Activated B cell treated with CpG ODN at 0.5 μM for 24 hours (primary cell): ENCODE measurements around the gene ELP4. TPM values are rescaled to one million over a fixed set of nuclear protein-coding genes. Genes with fewer than 3 reads are reported as not detected.
A peak's percentile ranks its signal among the peaks of the same experiment; 100 is the strongest.

ENCODE experiments used
- ATAC-seq: fragments of 200-7000 bp; cut with Tn5 transposase; one replicate; pipeline ENCODE4 v1.10.0; 2021; ENCODE audit warnings: low read depth, mild to moderate bottlenecking, moderate library complexity
- CTCF ChIA-PET: fragments of 350-600 bp; sonication (Branson Sonifier 250); formaldehyde crosslinking; loops from one replicate; lab custom pipeline; 2021; ENCODE audit warnings: antibody characterized with exemption; lab: Charles Lee
- POLR2A ChIA-PET: fragments of 350-600 bp; sonication (Branson Sonifier 250); formaldehyde crosslinking; loops from one replicate; lab custom pipeline; 2021; ENCODE audit warnings: antibody characterized with exemption; lab: Charles Lee
- DNase-seq: peaks from one replicate; pipeline ENCODE4 v3.0.0; 2022
- H3K27ac Mint-ChIP-seq: one replicate; pipeline ENCODE4 v1.8.0; 2020; ENCODE audit warnings: mixed read lengths
- H3K27me3 Mint-ChIP-seq: one replicate; pipeline ENCODE4 v1.8.0; 2021; ENCODE audit warnings: mixed read lengths
- H3K36me3 Mint-ChIP-seq: one replicate; pipeline ENCODE4 v1.8.0; 2021; ENCODE audit warnings: low read depth, mixed read lengths
- H3K4me1 Mint-ChIP-seq: one replicate; pipeline ENCODE4 v1.8.0; 2021; ENCODE audit warnings: mixed read lengths
- H3K4me3 Mint-ChIP-seq: one replicate; pipeline ENCODE4 v1.8.0; 2020; ENCODE audit warnings: mild to moderate bottlenecking, mixed read lengths
- H3K9me3 Mint-ChIP-seq: one replicate; pipeline ENCODE4 v1.8.0; 2020; ENCODE audit warnings: mixed read lengths
- CTCF ChIP-seq: fragments of 200-600 bp; IDR thresholded peaks from one replicate; pipeline ENCODE4 v1.8.0; 2022; ENCODE audit warnings: antibody characterized with exemption, mild to moderate bottlenecking
- intact Hi-C: fragments of 100-400 bp; cut with micrococcal nuclease; formaldehyde crosslinking; loops from one replicate; pipeline ENCODE4 v1.15.1; 2024
- total RNA-seq: library from RNA; stranded (reverse); gene quantifications from 2 replicates; pipeline ENCODE4 v1.2.3, GENCODE V29; 2022

The ELP4 gene
- total RNA-seq, 1 donor from 2014 or later = 25.5 TPM

- no peak for DNase-seq
- H3K36me3 Mint-ChIP-seq = peaks cover 2% of the 10 kb centered on the region
- ATAC-seq = no peak
- H3K4me1 Mint-ChIP-seq = peaks cover 47% of the 10 kb centered on the region
- POLR2A ChIA-PET = no interaction called here
- H3K27me3 Mint-ChIP-seq = peaks cover 58% of the 10 kb centered on the region
- TF ChIP-seq CTCF = no peak
- CTCF ChIA-PET = no interaction called here
- H3K27ac Mint-ChIP-seq = no peak overlapping the region
- intact Hi-C loops = loop anchor here (10.0 kb wide), 1 partner anchor 450 kb away; the partner anchor contains the start of genes DCDC1 and DNAJC24
- H3K4me3 Mint-ChIP-seq = no peak overlapping the region
- H3K9me3 Mint-ChIP-seq = peaks cover 5% of the 10 kb centered on the region
Observed at GRCh38 chr11:31814176-31814868, 304.8 kb downstream of the ELP4 start.

GRCh38 chr11:31815711-31816467 lies 306.3 kb downstream of the ELP4 start:
- DNase-seq (no peak), ATAC-seq (no peak)
- Mint-ChIP-seq H3K27me3 (peaks cover 58% of the 10 kb centered on the region), H3K4me3 (peak overlapping the region; percentile 52), H3K36me3 (peaks cover 2% of the 10 kb centered on the region), H3K9me3 (peaks cover 5% of the 10 kb centered on the region), H3K27ac (no peak overlapping the region), H3K4me1 (peaks cover 38% of the 10 kb centered on the region)
- intact Hi-C loops = loop anchor here (5.0 to 10.0 kb wide), 2 partner anchors 451 to 621 kb away; partner anchors contain the start of genes DCDC1, DNAJC24 and WT1
- POLR2A ChIA-PET = no interaction called here
- CTCF ChIA-PET = no interaction called here
- no peak for TF ChIP-seq CTCF

- intact Hi-C loops = loop anchor here (5.0 to 10.0 kb wide), 2 partner anchors 452 to 621 kb away; partner anchors contain the start of genes DCDC1, DNAJC24 and WT1
- H3K4me3 Mint-ChIP-seq = peak overlapping the region; percentile 52
- peaks cover 3% of the 10 kb centered on the region for H3K9me3 Mint-ChIP-seq
- ChIA-PET CTCF (no interaction called here), POLR2A (no interaction called here)
- DNase-seq = no peak
- no peak for ATAC-seq
- H3K27me3 Mint-ChIP-seq = peaks cover 59% of the 10 kb centered on the region
- H3K36me3 Mint-ChIP-seq = no peaks in the 10 kb centered on the region
- H3K27ac Mint-ChIP-seq = no peak overlapping the region
- peaks cover 33% of the 10 kb centered on the region for H3K4me1 Mint-ChIP-seq
- no peak for TF ChIP-seq CTCF
Observed at GRCh38 chr11:31816468-31817053, 307.0 kb downstream of the ELP4 start.

GRCh38 chr11:31817054-31817620 lies 307.6 kb downstream of the ELP4 start:
- peaks cover 30% of the 10 kb centered on the region for H3K4me1 Mint-ChIP-seq
- no peaks in the 10 kb centered on the region for H3K36me3 Mint-ChIP-seq
- H3K27ac Mint-ChIP-seq = no peak overlapping the region
- peaks cover 60% of the 10 kb centered on the region for H3K27me3 Mint-ChIP-seq
- peaks cover 3% of the 10 kb centered on the region for H3K9me3 Mint-ChIP-seq
- TF ChIP-seq CTCF = no peak
- no peak for DNase-seq
- ChIA-PET POLR2A (no interaction called here), CTCF (no interaction called here)
- ATAC-seq = no peak
- intact Hi-C loops = loop anchor here (5.0 to 10.0 kb wide), 2 partner anchors 452 to 620 kb away; partner anchors contain the start of genes DCDC1, DNAJC24 and WT1
- peak overlapping the region; percentile 48 for H3K4me3 Mint-ChIP-seq
